IMR-90 (cell line): Measurements from ENCODE around the gene ERICH6B. TPM values are rescaled to one million over a fixed set of nuclear protein-coding genes. Genes with fewer than 3 reads are reported as not detected.

Experiments used
- ATAC-seq: fragments of 200-7000 bp; cut with Tn5 transposase; 2 replicates; pipeline ENCODE4 v1.9.1; 2020; ENCODE audit warnings: low read depth, mild to moderate bottlenecking, moderate library complexity
- BruUV-seq: library from RNA; stranded (reverse); fragments of 400-500 nt; replicated peaks from 2 replicates; lab custom pipeline; 2021; lab: Mats Ljungman, UMichigan
- CTCF ChIA-PET: fragments of 300-600 bp; formaldehyde crosslinking; extraction: SDS; loops from one replicate; lab custom pipeline; 2021; ENCODE audit warnings: antibody characterized with exemption; lab: Yijun Ruan, JAX
- POLR2A ChIA-PET: fragments of 300-600 bp; sonication (Branson Sonifier 250); formaldehyde crosslinking; loops from one replicate; lab custom pipeline; 2022; ENCODE audit warnings: antibody characterized with exemption; ENCODE audit not compliant: unreplicated experiment; lab: Charles Lee
- DNase-seq: peaks from one replicate; pipeline ENCODE4 v3.0.0; 2013
- H2AFZ ChIP-seq: replicated peaks from 2 replicates; pipeline ENCODE3; 2013; ENCODE audit warnings: low read length, mild to moderate bottlenecking; ENCODE audit not compliant: poor library complexity
- H2AK5ac ChIP-seq: 2 replicates; pipeline ENCODE4 v1.6.1; 2013; ENCODE audit warnings: low read depth, low read length, inconsistent platforms
- H2AK9ac ChIP-seq: replicated peaks from 2 replicates; pipeline ENCODE3; 2013; ENCODE audit warnings: mild to moderate bottlenecking, low read depth, low read length, moderate library complexity; ENCODE audit not compliant: poor library complexity
- H2BK120ac ChIP-seq: 2 replicates; pipeline ENCODE4 v1.6.1; 2013; ENCODE audit warnings: low read depth, low read length, inconsistent platforms
- H2BK15ac ChIP-seq: 3 replicates; pipeline ENCODE4 v1.6.1; 2013; ENCODE audit warnings: low read depth, low read length, inconsistent platforms
- H2BK20ac ChIP-seq: 2 replicates; pipeline ENCODE4 v1.6.1; 2013; ENCODE audit warnings: low read depth, mild to moderate bottlenecking, inconsistent platforms, low read length, moderate library complexity
- H2BK5ac ChIP-seq: 2 replicates; pipeline ENCODE4 v1.6.1; 2013; ENCODE audit warnings: mild to moderate bottlenecking, low read depth, low read length, inconsistent platforms; ENCODE audit not compliant: poor library complexity, severe bottlenecking
- H3K14ac ChIP-seq: replicated peaks from 2 replicates; pipeline ENCODE4 v1.6.1; 2013; ENCODE audit warnings: low read depth, low read length, inconsistent platforms
- H3K18ac ChIP-seq: 2 replicates; pipeline ENCODE4 v1.6.1; 2013; ENCODE audit warnings: low read depth, low read length, control low read depth
- H3K23ac ChIP-seq: 2 replicates; pipeline ENCODE4 v1.6.1; 2013; ENCODE audit warnings: low read depth, low read length, inconsistent platforms
- H3K27ac ChIP-seq: 2 replicates; pipeline ENCODE4 v1.5.1; 2013; ENCODE audit warnings: mild to moderate bottlenecking, control low read depth, low read length; ENCODE audit not compliant: insufficient read depth
- H3K27me3 ChIP-seq: 2 replicates; pipeline ENCODE4 v1.6.1; 2013; ENCODE audit warnings: low read length; ENCODE audit not compliant: control insufficient read depth, insufficient read depth
- H3K36me3 ChIP-seq: 2 replicates; pipeline ENCODE4 v1.6.1; 2013; ENCODE audit warnings: low read length, mixed read lengths; ENCODE audit not compliant: control insufficient read depth, insufficient read depth
- H3K4ac ChIP-seq: 2 replicates; pipeline ENCODE4 v1.6.1; 2013; ENCODE audit warnings: low read depth, low read length, inconsistent platforms
- H3K4me1 ChIP-seq: 2 replicates; pipeline ENCODE4 v1.6.1; 2013; ENCODE audit warnings: low read length, mixed read lengths; ENCODE audit not compliant: control insufficient read depth, insufficient read depth
- H3K4me2 ChIP-seq: 2 replicates; pipeline ENCODE4 v1.6.1; 2013; ENCODE audit warnings: low read depth, mild to moderate bottlenecking, control low read depth, low read length, moderate library complexity
- H3K4me3 ChIP-seq: 2 replicates; pipeline ENCODE4 v1.5.1; 2013; ENCODE audit warnings: low read depth, mild to moderate bottlenecking, control low read depth, low read length, moderate library complexity; ENCODE audit not compliant: insufficient read depth
- H3K56ac ChIP-seq: 2 replicates; pipeline ENCODE4 v1.6.1; 2013; ENCODE audit warnings: low read length, inconsistent platforms; ENCODE audit not compliant: insufficient read depth; ENCODE audit errors: extremely low read depth
- H3K79me1 ChIP-seq, 2 experiments: 2 replicates each; pipeline ENCODE4 v1.6.1; 2013; ENCODE audit warnings: low read length in 2 of 2, inconsistent platforms in 1 of 2, low read depth in 1 of 2
- H3K9ac ChIP-seq: 2 replicates; pipeline ENCODE4 v1.6.1; 2013; ENCODE audit warnings: low read depth, low read length, control low read depth
- H3K9me1 ChIP-seq: 2 replicates; pipeline ENCODE4 v1.6.1; 2013; ENCODE audit warnings: low read length, inconsistent platforms; ENCODE audit not compliant: insufficient read depth
- H3K9me3 ChIP-seq: 2 replicates; pipeline ENCODE4 v1.6.1; 2013; ENCODE audit warnings: low read length; ENCODE audit not compliant: control insufficient read depth, insufficient read depth
- H4K20me1 ChIP-seq: 2 replicates; pipeline ENCODE4 v1.6.1; 2013; ENCODE audit warnings: low read length, inconsistent platforms; ENCODE audit not compliant: insufficient read depth
- H4K5ac ChIP-seq: 2 replicates; pipeline ENCODE4 v1.6.1; 2013; ENCODE audit warnings: mild to moderate bottlenecking, low read depth, low read length, control low read depth
- H4K8ac ChIP-seq, 2 experiments: 2 replicates each; pipeline ENCODE4 v1.6.1; 2013; ENCODE audit warnings: low read depth in 2 of 2, low read length in 2 of 2, control low read depth in 1 of 2, inconsistent platforms in 1 of 2
- H4K91ac ChIP-seq: 2 replicates; pipeline ENCODE4 v1.6.1; 2013; ENCODE audit warnings: low read depth, low read length, inconsistent platforms; ENCODE audit not compliant: insufficient read depth
- BHLHE40 ChIP-seq: fragments of 150-350 bp; IDR thresholded peaks from 2 replicates; pipeline ENCODE4 v1.6.1; 2016; ENCODE audit warnings: mild to moderate bottlenecking, low read depth, low read length
- CEBPB ChIP-seq: IDR thresholded peaks from 2 replicates; pipeline ENCODE4 v1.6.1; 2012; ENCODE audit warnings: low read depth, low read length, improper control_type of control experiment
- CHD1 ChIP-seq: IDR thresholded peaks from 2 replicates; pipeline ENCODE4 v1.6.1; 2012; ENCODE audit warnings: low read depth, low read length, improper control_type of control experiment
- FOS ChIP-seq: fragments of 150-350 bp; IDR thresholded peaks from 2 replicates; pipeline ENCODE4 v1.6.1; 2016; ENCODE audit warnings: low read depth, low read length
- RAD21 ChIP-seq: IDR thresholded peaks from 2 replicates; pipeline ENCODE4 v1.6.1; 2012; ENCODE audit warnings: low read length, improper control_type of control experiment
- RCOR1 ChIP-seq: IDR thresholded peaks from 2 replicates; pipeline ENCODE4 v1.6.1; 2012; ENCODE audit warnings: mild to moderate bottlenecking, low read length, improper control_type of control experiment; ENCODE audit not compliant: insufficient replicate concordance
- RFX5 ChIP-seq: IDR thresholded peaks from 2 replicates; pipeline ENCODE4 v1.8.0; 2012; ENCODE audit warnings: low read depth, mild to moderate bottlenecking, low read length, moderate library complexity
- SMC3 ChIP-seq: fragments of 150-350 bp; IDR thresholded peaks from 2 replicates; pipeline ENCODE4 v1.6.1; 2016; ENCODE audit warnings: low read depth, mild to moderate bottlenecking, antibody characterized with exemption, low read length, moderate library complexity
- WGBS, 2 experiments: methylation state at CpG; one replicate each; pipeline versions ENCODE4 v1.1.5 to v1.1.7; 2013; ENCODE audit warnings: missing lambda C conversion rate in 2 of 2; ENCODE audit not compliant: insufficient read length in 1 of 2; ENCODE audit errors: extremely low coverage in 2 of 2; 5-methylcytosine and 5-hydroxymethylcytosine counted together
- dilution Hi-C: fragments of 300-500 bp; cut with HindIII; formaldehyde crosslinking; loops from one replicate; pipeline ENCODE4 v1.14.3; 2018; ENCODE audit warnings: low sequenced_read_pairs; ENCODE audit not compliant: unreplicated experiment
- in situ Hi-C: fragments of 300-500 bp; cut with MboI; formaldehyde crosslinking; loops from 3 replicates; pipeline ENCODE4 v1.14.3; 2019; ENCODE audit warnings: low sequenced_read_pairs, inconsistent platforms, mixed read lengths
- intact Hi-C: fragments of 100-400 bp; cut with micrococcal nuclease; formaldehyde crosslinking; loops from 2 replicates; pipeline ENCODE4 v1.10.0; 2022
- polyA plus RNA-seq, 3 experiments: library from polyadenylated mRNA; depleted of rRNA; stranded (reverse); fragments of >200 nt; gene quantifications; 2 replicates each; pipeline ENCODE4 v1.2.3, GENCODE V29; 2012; ENCODE audit warnings: low replicate concordance in 1 of 3
- total RNA-seq: library from RNA; depleted of rRNA; stranded (reverse); fragments of >200 nt; gene quantifications from 2 replicates; pipeline ENCODE4 v1.2.3, GENCODE V29; 2012

ERICH6B gene
- total and polyA plus RNA-seq, 2 of the 4 experiments (the other 2 are of a cell fraction): not detected

DNA sequence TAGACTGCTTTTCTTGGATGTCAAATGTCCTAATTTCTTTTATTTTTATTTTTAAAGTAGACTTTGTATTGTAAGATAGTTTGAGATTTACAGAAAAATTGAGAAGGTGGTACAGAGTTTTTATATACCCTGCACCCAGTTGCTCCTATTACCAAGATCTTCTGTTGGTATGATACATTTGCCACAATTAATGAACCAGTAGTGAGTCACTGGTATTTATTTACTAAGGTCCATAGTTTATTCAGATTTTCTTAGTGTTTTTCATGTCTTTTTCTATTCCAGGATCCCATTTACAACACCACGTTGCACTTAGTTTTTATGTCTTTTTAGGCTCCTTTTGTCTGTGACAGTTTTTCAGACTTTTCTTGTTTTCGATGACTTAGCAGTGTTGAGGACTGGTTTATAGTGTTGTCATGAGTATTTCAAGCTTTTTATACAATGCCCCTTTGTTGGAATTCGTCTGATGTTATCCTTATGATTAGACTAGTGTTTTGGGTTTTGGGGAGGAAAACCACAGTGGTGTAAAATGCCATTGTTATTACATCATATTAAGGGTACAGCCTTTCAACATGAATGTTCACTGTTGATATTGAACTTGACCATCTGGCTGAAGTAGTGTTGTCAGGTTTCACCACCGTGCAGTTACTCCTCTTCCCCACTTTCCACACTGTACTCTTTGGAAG is 114.9 kb downstream of the ERICH6B start (continued):
- TF ChIP-seq BHLHE40 (peak; percentile 14; the same call in 1 of the 2 replicates), FOS (peak; percentile 53; the same call in 1 of the 2 replicates), RAD21 (no peak)

DNA sequence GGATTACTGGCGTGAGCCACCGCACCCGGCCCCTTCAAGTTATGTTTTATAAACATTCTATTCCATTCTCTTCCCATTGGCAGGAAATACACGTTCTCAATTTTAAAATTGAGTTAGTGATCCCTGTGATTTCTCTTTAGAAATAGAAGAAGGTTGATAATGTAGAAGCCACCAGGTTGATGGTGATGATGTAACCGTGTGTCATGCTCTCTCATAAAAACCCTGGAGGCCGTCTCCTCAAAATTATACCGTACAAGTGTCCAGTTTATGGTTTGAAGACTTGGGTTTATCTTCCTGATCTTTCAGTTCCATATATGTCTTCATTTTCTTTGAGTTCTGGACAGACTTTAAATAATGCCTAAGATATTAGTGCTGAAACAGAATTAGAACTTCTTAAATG is 118.6 kb downstream of the ERICH6B start:
- Histone ChIP-seq H2BK5ac (no peak overlapping the region), H3K9ac (no peak overlapping the region), H3K27ac (no peak overlapping the region), H2AK5ac (no peak overlapping the region), H3K36me3 (peaks cover 35% of the 10 kb centered on the region), H3K27me3 (no peaks in the 10 kb centered on the region), H2BK15ac (no peak overlapping the region), H2AK9ac (no peak overlapping the region), H2BK120ac (no peak overlapping the region), H3K14ac (no peak overlapping the region), H4K8ac (no peak overlapping the region), H4K20me1 (peaks cover 14% of the 10 kb centered on the region; the same call in 1 of the 2 replicates), H3K23ac (no peak overlapping the region), H3K4ac (no peak overlapping the region), H4K5ac (no peak overlapping the region), H3K4me2 (no peak overlapping the region), H3K18ac (no peak overlapping the region), H3K4me1 (peaks cover 6% of the 10 kb centered on the region), H3K4me3 (no peak overlapping the region), H2AFZ (no peak overlapping the region), H3K9me3 (no peaks in the 10 kb centered on the region), H4K91ac (no peak overlapping the region), H3K56ac (no peak overlapping the region), H3K9me1 (peaks cover 10% of the 10 kb centered on the region), H3K79me1 (peaks cover 9 to 28% of the 10 kb centered on the region in 2 experiments), H2BK20ac (no peak overlapping the region)
- BruUV-seq: no TSS peak
- ATAC-seq: no peak
- dilution Hi-C loops (no loop called here), in situ Hi-C loops (no loop called here), intact Hi-C loops (no loop called here)
- ChIA-PET POLR2A (no interaction called here), CTCF (no interaction called here)
- WGBS, 2 experiments: no CpG with 5 or more reads among the region's 7 CpGs
- DNase-seq: no peak
- no peak for TF ChIP-seq FOS
- TF ChIP-seq RCOR1: no peak
- no peak for TF ChIP-seq CEBPB
- TF ChIP-seq SMC3: no peak
- no peak for TF ChIP-seq CHD1
- no peak for TF ChIP-seq RFX5
- TF ChIP-seq RAD21: no peak
